AG09309 (cell line): ENCODE measurements around the gene MAN2A2.

ENCODE experiments used
- DNase-seq: peaks from one replicate; pipeline ENCODE4 v3.0.0-alpha.2; 2010; ENCODE audit warnings: low read depth
- H3K4me3 ChIP-seq: 2 replicates; pipeline ENCODE4 v1.5.1; 2011; ENCODE audit warnings: mild to moderate bottlenecking, low read depth, low read length, moderate library complexity; ENCODE audit not compliant: control insufficient read depth
- CTCF ChIP-seq: IDR thresholded peaks from 2 replicates; pipeline ENCODE4 v1.5.1; 2011; ENCODE audit warnings: mild to moderate bottlenecking, low read depth, low read length, inconsistent platforms; ENCODE audit not compliant: insufficient read depth, control insufficient read depth; ENCODE audit errors: missing control alignments

The MAN2A2 gene

GRCh38 chr15:90879730-90880366 lies 23.3 kb upstream of the MAN2A2 start:
- no peak for DNase-seq
- H3K4me3 ChIP-seq: no peak overlapping the region
- no peak for TF ChIP-seq CTCF

- no peak for TF ChIP-seq CTCF
- DNase-seq: no peak
- H3K4me3 ChIP-seq: no peak overlapping the region
Observed at GRCh38 chr15:90880381-90881145, 22.5 kb upstream of the MAN2A2 start.

- no peak for DNase-seq
- H3K4me3 ChIP-seq: no peak overlapping the region
- no peak for TF ChIP-seq CTCF
Observed at GRCh38 chr15:90881181-90881977, 21.7 kb upstream of the MAN2A2 start.

- no peak for TF ChIP-seq CTCF
- DNase-seq: no peak
- H3K4me3 ChIP-seq: no peak overlapping the region
Observed at GRCh38 chr15:90881978-90882721, 21.0 kb upstream of the MAN2A2 start.

GRCh38 chr15:90882781-90883525 lies 20.1 kb upstream of the MAN2A2 start:
- TF ChIP-seq CTCF: no peak
- H3K4me3 ChIP-seq: no peak overlapping the region
- no peak for DNase-seq
